H1 (cell line): ENCODE data around the gene IL23A. TPM values are rescaled to one million over a fixed set of nuclear protein-coding genes. Genes with fewer than 3 reads are reported as not detected.

ENCODE experiments used
- BCL11A ChIP-seq, 2 experiments: IDR thresholded peaks; one replicate each; pipeline ENCODE4 v1.6.1; 2011; ENCODE audit warnings: low read depth in 2 of 2, low read length in 2 of 2, mild to moderate bottlenecking in 2 of 2
- MAFK ChIP-seq: IDR thresholded peaks from 2 replicates; pipeline ENCODE4 v1.6.1; 2012; ENCODE audit warnings: low read depth, mild to moderate bottlenecking, improper control_type of control experiment, low read length
- POU5F1 ChIP-seq: IDR thresholded peaks from 2 replicates; pipeline ENCODE4 v1.6.1; 2011; ENCODE audit warnings: low read depth, mild to moderate bottlenecking, low read length, moderate library complexity
- polyA plus RNA-seq, 7 experiments: library from polyadenylated mRNA; depleted of rRNA in 3 of 7; stranded (reverse) in 5 of 7; unstranded in 2 of 7; fragments of >200 nt in 5 of 7; fragments of 200-250 nt in 2 of 7; gene quantifications; 1 replicate in 5 of 7; 2 replicates in 1 of 7; 4 replicates in 1 of 7; pipeline versions ENCODE4 v1.2.1 to v1.2.3, GENCODE V29; 2011 to 2013; ENCODE audit warnings: missing spikeins in 2 of 7, mixed read lengths in 2 of 7
- total RNA-seq: library from RNA; stranded (reverse); fragmentation: NEBNext Ultra II Directional; extraction: Animal tissue kit (Norgen Biotek cat#: 25700); gene quantifications from 2 replicates; pipeline ENCODE4 v1.2.1, GENCODE V29; 2021

IL23A gene
- total and polyA plus RNA-seq, 2 of the 8 experiments (the other 6 are each of a cell fraction or from before 2014, with no cell fraction given), result 2.3 to 3.6 TPM

DNA sequence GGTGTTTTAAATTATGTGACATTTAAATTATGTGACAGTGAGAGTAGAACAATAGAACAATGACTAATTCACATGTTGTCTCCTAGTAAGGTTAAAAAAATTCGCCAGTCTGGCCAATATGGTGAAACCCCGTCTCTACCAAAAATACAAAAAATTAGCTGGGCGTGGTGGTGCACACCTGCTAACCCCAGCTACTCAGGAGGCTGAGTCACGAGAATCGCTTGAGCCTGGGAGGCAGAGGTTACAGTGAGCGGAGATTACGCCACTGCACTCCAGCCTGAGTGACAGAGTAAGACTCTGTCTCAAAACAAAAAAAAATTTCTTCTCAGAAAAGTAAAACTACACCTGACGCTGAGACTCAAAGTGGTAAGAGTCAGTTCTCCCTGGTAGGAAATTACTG, 41.3 kb upstream of the IL23A start (continued):
- no peak for TF ChIP-seq BCL11A (IDR thresholded peaks at IDR 0.05; ENCODE audit: low read depth in 2 of 2, low read length in 2 of 2)
- no peak for TF ChIP-seq MAFK
- TF ChIP-seq POU5F1, result no peak
